ENCODE results near the gene CAPNS1. TPM values are rescaled to one million over a fixed set of nuclear protein-coding genes. Genes with fewer than 3 reads are reported as not detected.
A peak's percentile ranks its signal among the peaks of the same experiment; 100 is the strongest.
"Not testable (repeated sequence)": the region's sequence is repeated elsewhere in the genome, so short reads cannot be mapped to it uniquely, and the experiment has no call there.

CAPNS1 gene
- polyA plus RNA-seq, 3 donors: 529 to 603 (median 569) TPM

DNA sequence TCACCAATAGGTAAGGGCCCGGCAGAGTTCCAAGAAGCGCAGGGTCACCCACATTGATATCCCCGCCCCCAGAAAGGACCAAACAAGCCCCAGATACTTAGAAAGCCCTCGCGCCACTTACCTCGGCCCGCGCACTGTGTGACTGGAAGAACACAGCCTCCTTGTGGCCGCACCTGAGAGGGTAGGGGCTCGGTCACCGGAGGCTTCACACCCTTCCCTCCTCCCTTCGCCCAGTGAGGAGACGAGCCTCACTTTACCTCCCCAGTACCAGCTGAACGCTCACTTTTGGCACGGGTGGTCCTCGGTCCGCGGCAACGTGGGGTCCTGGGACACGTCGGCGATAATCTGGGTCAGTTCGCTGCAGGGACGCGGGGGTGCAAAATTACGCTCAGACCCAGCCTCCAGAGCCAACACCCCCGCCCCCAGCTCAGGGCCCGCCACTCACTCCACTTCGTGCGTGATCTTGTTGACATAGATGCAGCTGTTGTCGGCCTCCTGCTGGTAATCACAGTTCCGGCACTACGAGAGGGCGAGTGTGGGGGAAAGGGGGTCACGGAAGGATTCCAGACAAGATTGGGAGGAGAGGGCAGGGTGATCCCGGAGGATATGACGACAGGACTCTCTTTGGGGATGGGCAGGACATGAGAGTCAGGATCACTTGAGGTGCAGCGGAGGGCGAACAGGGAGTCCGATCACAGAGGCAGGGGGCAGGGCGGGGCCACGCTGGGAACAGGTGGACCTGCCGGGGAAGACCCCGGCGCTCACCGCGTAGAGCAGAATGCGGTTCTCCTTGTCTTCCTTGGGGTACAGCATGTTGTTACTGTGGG is 25.8 kb upstream of the CAPNS1 start:
- no peak for DNase-seq (ENCODE audit: low read depth in 3 of 3, low spot score in 2 of 3)

DNA sequence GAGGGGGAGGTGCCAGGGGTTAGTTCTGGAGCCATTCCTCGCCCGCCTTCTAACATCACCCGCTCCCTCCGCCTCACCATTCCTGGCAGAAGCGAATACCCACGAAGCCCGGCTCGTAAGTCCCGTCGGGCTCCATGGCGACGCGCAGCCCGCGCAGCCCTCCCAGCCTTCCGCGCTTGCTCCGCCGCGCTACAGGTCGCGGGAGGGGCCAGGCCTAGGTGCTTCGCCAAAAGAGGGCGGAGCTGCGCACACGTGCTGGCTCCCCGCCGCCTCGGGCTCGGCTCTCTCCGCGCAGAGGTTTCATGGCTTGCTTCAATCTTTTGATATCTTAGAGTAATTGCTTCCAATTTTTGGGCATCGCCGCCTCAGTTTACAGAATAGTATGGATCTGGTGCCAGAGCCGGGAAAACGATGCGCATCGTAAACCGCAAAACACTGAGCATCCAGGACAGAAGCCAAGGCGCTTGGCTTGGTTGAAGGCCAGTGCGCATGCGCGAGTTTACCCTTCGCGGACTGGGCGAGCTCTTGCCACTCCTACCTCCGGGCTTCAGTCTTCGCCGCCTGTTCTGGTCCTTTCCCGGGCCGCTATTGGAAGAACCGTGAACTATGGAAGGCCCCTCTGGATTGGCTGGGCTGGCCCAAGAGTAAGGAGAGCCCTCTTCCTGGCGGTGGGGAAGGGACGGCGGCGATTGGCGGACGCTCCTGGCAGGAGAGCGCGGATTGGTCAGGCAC is 25.0 kb upstream of the CAPNS1 start, which contains the start of gene POLR2I:
Gene POLR2I, minus strand, starts transcription at position 155 of the 732 bp plus-strand sequence. Its CDS starts 19 bp downstream, at position 136.
- peak; percentile 98 to 100 (median 99) for DNase-seq (ENCODE audit: low read depth in 3 of 3, low spot score in 2 of 3)

DNA sequence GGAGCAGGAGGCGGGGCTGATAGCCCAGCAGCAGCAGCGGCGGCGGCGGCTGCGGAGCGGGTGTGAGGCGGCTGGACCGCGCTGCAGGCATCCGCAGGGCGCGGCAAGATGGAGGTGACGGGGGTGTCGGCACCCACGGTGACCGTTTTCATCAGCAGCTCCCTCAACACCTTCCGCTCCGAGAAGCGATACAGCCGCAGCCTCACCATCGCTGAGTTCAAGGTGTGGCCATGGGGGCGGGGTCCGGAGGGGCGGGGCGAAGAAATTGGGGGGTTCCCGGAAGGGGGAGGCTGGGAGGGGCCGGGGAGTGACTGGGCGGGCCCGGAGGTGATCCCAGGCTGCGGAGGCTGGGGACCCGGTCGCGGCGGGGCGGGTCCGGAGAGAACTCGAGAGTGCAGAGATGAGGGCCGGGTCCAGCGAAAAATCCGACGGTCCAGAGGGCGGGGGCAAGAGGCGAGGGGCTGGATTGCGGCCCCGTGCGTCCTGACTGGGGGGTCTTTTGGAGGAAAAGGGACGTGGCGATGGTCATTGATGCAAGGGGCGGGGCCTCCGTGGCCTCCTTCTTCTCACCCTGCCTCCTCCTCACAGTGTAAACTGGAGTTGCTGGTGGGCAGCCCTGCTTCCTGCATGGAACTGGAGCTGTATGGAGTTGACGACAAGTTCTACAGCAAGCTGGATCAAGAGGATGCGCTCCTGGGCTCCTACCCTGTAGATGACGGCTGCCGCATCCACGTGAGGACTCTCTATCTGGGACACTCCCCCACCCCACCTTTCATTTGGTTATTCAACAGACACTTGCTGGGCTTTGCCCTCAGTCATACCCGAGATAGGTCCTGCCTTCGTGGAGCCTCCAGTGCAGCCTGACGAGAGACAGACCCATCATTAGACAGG is 24.2 kb upstream of the CAPNS1 start, which contains the start of gene TBCB:
Gene TBCB, plus strand, starts transcription at position 16 of the 891 bp plus-strand sequence. Its CDS starts 93 bp downstream, at position 109.
- DNase-seq (ENCODE audit: low read depth in 3 of 3, low spot score in 2 of 3): no peak

DNA sequence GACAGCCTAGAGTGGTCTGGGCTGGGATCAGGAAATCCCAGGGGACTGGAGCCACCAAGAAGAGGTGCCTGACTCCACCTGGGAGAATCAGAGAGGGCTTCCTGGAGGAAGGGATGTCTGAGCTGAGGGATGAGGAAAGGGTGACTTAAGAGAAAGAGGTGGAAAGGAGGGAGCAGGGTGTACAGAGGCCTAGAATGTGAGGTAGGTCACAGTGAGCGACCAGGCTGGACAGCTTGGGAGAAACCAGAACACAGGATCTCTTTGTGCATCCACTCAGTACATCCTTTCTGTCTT is 23.6 kb upstream of the CAPNS1 start:
- DNase-seq (ENCODE audit: low read depth in 3 of 3, low spot score in 2 of 3): no peak

DNA sequence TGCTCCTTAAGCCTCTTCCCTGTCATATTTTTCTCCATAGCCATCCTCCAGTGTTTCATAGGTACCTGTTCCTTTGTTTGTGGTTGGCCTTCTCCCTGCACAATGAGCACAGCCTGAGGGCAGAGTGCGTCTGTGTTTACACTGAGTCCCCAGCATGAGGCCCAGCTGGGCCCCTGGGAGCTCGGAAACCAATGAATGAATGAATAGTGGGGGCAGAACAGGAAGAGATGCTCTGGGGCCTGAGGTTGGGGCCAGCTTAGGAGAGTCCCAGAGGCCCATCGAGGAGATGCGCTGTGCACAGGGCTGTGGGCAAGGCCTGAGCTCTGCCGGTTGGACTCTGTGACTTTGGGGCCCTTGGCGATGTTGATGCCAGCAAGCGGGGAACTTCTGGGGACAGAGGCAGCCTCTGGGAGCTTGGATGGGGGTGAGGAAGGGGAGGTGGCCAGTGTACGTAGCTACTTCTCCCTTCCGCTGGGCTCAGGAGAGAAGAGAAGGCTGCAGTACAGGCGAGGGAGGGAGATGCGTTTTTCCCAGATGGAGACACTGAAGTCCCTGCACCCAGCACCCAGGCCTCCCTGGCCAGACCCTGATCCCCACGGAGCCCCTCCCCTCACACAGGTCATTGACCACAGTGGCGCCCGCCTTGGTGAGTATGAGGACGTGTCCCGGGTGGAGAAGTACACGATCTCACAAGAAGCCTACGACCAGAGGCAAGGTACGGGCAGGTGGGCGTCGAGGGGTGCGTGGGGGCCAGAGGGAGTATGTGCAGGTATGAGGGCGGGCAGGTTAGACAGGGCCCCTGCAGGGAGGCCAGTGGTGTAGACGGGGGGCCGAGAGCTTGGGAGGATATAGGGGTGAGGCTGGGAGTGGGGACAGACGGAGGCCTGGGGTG is 19.5 kb upstream of the CAPNS1 start:
- no peak for DNase-seq (ENCODE audit: low read depth in 3 of 3, low spot score in 2 of 3)

DNA sequence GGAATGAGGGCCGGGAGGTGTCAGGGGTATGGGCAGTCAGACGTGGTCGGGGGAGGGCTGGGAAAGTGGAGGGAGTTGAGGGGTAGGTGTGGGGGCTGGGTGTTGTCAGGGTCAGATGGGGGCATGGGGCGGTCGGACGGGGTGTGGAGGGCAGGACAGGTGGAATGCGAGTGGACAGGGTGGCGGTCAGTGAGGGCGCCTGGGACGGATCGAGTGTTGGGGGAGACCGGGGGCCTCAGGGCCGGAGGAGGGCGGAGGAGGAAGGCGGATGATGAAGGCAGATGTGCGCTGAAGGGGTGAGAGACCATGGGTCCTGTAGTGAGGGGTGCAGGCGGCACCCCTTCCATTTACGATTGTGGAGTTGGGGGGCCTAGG is 18.9 kb upstream of the CAPNS1 start:
- DNase-seq (ENCODE audit: low read depth in 3 of 3, low spot score in 2 of 3): no peak

DNA sequence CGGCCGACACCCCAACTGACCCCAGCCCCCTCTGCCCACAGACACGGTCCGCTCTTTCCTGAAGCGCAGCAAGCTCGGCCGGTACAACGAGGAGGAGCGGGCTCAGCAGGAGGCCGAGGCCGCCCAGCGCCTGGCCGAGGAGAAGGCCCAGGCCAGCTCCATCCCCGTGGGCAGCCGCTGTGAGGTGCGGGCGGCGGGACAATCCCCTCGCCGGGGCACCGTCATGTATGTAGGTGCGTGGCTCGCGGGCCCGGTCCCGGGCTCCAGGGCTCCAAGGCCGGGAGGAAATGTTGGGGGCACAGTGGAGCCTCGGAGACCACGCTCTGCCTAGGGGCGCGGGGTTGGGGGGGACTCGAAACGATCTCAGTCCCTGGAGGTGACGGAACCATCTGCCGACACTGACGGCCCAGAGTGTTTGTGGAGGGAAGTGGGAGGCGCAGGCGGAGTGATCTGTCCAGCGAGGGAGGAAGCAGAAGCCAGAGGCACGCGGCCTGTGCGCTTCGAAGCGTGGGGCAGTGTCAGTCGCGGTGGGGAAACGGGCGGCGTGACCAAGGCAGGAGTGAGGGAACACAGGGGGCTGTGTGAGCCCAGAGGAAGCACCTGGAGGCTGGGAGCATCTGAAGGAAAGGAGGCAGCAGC is 18.3 kb upstream of the CAPNS1 start:
- no peak for DNase-seq (ENCODE audit: low read depth in 3 of 3, low spot score in 2 of 3)

DNA sequence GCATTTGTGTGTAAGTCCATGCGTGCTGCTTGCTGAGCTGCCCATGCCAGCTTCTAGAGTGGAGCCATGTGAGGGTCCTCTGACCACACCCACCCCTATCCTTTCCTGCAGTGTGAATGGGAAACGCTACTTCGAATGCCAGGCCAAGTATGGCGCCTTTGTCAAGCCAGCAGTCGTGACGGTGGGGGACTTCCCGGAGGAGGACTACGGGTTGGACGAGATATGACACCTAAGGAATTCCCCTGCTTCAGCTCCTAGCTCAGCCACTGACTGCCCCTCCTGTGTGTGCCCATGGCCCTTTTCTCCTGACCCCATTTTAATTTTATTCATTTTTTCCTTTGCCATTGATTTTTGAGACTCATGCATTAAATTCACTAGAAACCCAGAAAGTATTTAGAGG is 14.3 kb upstream of the CAPNS1 start:
- no peak for DNase-seq (ENCODE audit: low read depth in 3 of 3, low spot score in 2 of 3)

DNA sequence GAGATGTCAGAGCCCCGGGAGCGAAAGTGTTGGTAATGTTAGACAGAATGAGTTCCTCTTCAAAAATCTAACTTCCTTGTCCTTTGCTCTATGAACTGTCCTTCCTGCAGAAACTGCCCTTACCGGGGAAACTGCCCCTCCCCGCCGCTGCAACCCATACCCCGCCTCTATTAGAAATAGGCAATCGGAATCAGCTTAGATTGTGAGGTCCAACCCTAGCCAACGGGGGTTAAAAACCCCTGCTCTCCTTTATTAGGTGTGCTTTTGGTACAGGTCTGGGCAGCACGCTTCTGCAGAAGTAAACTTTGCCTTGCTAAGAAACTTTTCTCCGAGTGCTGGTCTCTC is 11.5 kb upstream of the CAPNS1 start:
- DNase-seq (ENCODE audit: low read depth in 3 of 3, low spot score in 2 of 3): no peak

DNA sequence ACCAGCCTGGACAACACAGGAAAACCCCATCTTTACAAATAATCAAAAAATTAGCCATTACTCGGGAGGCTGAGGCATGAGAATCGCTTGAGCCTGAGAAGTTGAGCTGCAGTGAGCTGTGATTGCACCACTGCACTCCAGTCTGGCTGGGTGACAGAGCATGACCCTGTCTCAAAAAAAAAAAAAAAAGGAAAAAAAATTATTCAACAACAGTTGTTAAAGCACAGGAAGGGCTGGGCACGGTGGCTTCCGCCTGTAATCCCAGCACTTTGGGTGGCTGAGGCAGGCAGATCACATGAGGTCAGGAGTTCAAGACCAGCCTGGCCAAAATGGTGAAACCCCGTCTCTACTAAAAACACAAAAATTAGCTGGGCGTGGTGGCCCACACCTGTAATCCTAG is 8.6 kb upstream of the CAPNS1 start:
- DNase-seq (ENCODE audit: low read depth in 3 of 3, low spot score in 2 of 3): not testable (repeated sequence)

DNA sequence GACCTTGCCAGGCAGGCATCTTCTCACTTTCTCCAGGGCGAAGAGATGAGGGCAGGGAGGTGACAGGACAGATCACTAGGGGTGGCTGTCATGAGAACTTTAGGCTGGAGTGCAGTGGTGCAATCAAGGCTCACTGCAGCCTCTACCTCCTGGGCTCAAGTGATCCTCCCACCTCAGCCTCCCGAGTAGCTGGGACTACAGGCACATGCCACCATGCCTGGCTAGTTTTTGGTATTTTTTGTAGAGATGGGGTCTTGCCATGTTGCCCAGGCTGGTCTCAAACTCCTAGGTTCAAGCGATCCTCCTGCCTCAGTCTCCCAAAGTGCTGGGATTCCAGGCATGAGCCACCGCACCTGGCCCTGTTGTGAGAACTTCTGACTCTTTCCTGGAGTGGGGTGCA is 5.0 kb upstream of the CAPNS1 start:
- DNase-seq (ENCODE audit: low read depth in 3 of 3, low spot score in 2 of 3): not testable (repeated sequence)

DNA sequence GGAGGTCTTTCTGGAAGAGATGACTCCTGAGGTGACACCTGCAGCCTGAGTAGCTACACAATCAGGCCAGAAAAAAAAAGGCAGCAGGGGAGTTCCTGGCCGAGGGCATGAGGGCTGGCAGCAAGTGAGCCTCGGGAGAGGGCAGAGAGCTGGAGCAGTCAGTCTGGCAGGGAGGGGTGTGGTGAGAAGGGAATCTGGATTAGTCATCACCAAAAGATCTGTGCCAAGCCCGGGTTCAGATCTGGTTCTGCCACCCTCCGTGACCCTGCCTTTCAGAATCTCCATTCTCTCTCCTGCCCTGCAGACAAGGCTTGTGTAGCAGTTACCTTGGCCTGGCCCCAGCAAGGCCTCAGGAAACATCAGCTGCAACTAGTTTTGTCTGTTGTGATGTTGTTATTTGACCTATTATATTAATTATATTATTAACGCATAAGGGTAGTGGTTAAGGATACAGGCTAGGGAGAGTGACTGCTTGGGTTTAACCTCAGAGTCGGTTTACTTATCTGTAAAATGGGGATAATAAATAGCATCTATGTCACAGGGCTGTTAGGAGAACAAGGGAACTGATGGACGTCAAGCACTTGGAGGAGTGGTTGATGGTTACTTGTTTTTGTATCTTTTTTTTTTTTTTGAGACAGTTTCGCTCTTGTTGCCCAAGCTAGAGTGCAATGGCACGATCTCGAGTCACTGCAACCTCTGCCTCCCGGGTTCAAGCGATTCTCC is 2.7 kb upstream of the CAPNS1 start:
- DNase-seq (ENCODE audit: low read depth in 3 of 3, low spot score in 2 of 3): no peak

DNA sequence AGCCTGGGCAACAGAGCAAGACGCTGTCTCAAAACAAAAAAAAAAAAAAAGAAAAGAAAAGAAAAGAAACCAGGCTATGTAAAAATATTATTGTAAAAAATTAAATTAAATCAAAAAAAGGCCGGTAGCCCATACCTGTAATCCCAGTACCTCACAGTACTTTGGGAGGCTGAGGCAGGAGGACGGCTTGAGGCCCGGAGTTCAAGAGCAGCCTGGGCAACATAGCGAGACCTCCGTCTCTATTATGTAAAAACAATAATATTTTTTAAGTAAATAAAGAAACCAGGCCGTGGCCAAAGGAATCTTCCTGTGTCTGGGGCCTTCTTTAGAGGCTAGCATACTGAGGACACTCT is 770 bp upstream of the CAPNS1 start:
- no peak for DNase-seq (ENCODE audit: low read depth in 3 of 3, low spot score in 2 of 3)

DNA sequence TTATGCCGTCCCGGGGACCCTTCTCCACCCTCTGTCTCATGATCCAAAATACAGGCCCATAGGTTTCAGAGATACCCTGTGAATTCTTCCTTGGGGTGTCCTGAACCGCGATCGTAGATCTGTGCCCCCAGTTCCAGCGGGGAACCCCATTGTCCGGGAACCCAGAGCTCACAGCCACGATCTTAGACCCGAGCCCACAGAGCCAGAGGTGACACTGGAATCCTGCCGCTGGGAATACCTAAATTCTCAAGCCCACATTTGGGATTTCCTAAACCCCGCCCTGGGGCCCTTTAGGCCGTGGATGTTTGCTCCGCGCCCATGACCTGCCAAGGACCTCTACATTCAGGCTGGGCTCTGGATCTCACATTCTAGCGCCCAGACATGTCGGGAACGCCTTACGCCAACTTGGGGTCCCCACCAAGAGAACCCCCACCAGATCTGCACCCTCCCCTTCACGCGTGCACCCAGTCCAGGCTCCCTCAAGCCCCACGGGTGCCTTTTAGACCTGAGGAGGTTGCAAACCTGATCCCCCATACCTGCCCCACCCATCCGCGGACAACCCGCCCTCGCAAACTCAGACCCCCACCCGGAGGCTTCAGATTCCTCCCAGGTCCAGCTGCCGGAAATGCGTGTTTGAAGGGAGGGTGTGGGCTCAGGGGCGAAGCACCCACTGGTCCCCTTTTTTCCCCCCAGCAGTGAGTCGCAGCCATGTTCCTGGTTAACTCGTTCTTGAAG is 605 bp downstream of the CAPNS1 start:
- no peak for DNase-seq (ENCODE audit: low read depth in 3 of 3, low spot score in 2 of 3)

DNA sequence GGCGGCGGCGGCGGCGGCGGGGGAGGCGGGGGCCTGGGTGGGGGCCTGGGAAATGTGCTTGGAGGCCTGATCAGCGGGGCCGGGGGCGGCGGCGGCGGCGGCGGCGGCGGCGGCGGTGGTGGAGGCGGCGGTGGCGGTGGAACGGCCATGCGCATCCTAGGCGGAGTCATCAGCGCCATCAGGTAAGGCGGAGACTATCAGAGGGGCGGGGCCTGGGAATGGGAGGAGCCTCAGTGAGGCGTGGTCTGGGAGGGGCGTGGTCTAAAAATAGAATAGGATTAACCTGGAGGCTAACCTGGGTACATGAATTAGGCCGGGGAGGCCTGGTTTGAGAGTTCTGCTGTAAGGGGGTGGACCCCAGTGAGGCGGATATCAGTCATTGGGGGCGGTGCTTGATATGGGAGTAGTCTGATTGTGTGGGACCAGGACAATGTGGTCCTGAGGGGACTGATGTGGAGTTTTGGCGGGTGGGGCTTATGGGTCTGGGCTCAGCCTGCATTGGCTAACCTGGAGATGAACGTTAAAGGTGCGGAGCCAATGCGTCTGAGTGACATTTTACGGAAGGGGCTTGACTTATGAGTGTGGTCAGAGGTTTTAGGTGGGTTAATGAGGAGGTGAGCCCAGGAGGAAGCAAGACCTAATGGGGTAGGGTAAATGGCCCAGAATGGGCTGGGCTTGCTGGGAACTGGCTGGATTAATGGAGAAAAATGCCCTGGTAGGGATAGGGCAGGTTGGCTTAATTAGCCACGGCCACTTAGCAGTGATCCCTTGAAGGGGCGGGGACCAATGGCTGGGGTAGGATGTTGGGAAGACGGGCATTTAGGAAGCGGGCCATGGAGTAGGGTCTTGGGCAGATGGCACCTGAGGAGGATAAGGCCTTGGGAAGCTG is 1.4 kb downstream of the CAPNS1 start:
- DNase-seq (ENCODE audit: low read depth in 3 of 3, low spot score in 2 of 3): peak in 1 of 3 donors; percentile 65

DNA sequence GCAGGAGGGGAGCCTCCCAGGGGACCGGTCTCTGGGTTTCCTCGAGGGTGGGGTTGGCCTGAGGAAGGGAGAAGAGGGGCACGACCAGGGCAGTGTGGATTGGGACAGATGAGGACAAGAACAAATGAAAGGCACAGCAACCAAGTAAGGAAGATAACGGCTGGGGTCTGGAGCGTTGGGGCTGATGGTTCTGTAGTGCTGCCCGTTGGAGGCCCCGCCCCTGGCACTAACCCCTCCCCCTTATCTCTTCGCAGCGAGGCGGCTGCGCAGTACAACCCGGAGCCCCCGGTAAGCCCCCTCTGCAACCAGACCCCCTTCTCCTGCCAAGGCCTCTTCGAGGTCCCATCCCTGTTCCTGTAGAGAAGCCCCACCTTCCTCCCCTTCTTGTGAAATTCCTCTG is 2.2 kb downstream of the CAPNS1 start:
- DNase-seq (ENCODE audit: low read depth in 3 of 3, low spot score in 2 of 3): no peak

DNA sequence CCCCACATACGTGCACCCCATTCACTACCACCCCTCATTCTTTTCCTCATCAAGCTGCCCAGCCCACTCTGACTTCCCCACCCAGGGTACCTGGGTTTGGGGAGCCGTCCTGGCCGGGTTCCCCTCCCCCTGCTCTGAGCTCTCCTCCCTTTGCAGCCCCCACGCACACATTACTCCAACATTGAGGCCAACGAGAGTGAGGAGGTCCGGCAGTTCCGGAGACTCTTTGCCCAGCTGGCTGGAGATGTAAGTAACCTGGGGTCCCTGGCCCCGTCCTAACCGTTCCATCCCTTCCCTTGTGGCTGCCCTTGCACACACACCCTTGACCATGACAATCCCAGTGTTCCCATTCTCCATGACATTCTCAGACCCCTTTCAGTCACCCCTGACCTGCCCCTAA is 2.6 kb downstream of the CAPNS1 start:
- DNase-seq (ENCODE audit: low read depth in 3 of 3, low spot score in 2 of 3): no peak
